ENCODE data around the gene IFNGR2. TPM values are rescaled to one million over a fixed set of nuclear protein-coding genes. Genes with fewer than 3 reads are reported as not detected.

IFNGR2 gene
- total RNA-seq, 1 experiment from 2014 or later: 44.1 TPM

- no peaks in the 10 kb centered on the region for H3K27me3 ChIP-seq (ENCODE audit: insufficient read depth, low read length)
- peak overlapping the region; percentile 49 for H3K4me2 ChIP-seq (ENCODE audit: insufficient read depth, insufficient read length, low read length)
- H3T11ph ChIP-seq (ENCODE audit: low read length): no peak overlapping the region
- no peak overlapping the region for H4K91ac ChIP-seq (ENCODE audit: insufficient read length, low read depth, low read length)
- no peak overlapping the region for H3K56ac ChIP-seq (ENCODE audit: insufficient read length, low read depth, low read length)
- H2AK5ac ChIP-seq (ENCODE audit: insufficient read length, low read length): no peak overlapping the region
- H2BK5ac ChIP-seq (ENCODE audit: insufficient read length, low read length): no peak overlapping the region
- no peak overlapping the region for H3K27ac ChIP-seq (ENCODE audit: insufficient read length, low read depth, low read length)
- no peak overlapping the region for H3K18ac ChIP-seq (ENCODE audit: insufficient read length, low read depth, low read length)
- no peak overlapping the region for H4K8ac ChIP-seq (replicated peaks; ENCODE audit: insufficient read length, low read depth, low read length)
- no peak overlapping the region for H3K9ac ChIP-seq (ENCODE audit: extremely low read depth, insufficient read length, low read length)
- Mint-ChIP-seq H3K36me3 (ENCODE audit: insufficient read depth in 1 of 3, low read depth in 3 of 3) (peaks cover 0 to 14% (median 10%) of the 10 kb centered on the region in 3 experiments; a peak in 4 of 7 replicates), H3K9me3 (peaks cover 2 to 7% of the 10 kb centered on the region in 2 experiments; a peak in 3 of 5 replicates), H3K4me1 (peaks cover 16 to 17% of the 10 kb centered on the region in 2 experiments), H3K27ac (no peak overlapping the region), H3K4me3 (peak overlapping the region; percentile 59 to 60; a peak in 4 of 5 replicates), H3K27me3 (ENCODE audit: low read depth) (no peaks in the 10 kb centered on the region; the same call in 1 of the 2 replicates)
- H4K20me1 ChIP-seq (ENCODE audit: control insufficient read depth, insufficient read depth, insufficient read length): no peaks in the 10 kb centered on the region
- H2BK12ac ChIP-seq (ENCODE audit: insufficient read length, low read depth, low read length): no peak overlapping the region
- H3K4me1 ChIP-seq (ENCODE audit: insufficient read depth, low read length): no peaks in the 10 kb centered on the region
- no peaks in the 10 kb centered on the region for H3K23me2 ChIP-seq (ENCODE audit: insufficient read length, low read depth, low read length, poor library complexity, severe bottlenecking)
- H2BK120ac ChIP-seq (ENCODE audit: low read depth, low read length, poor library complexity, severe bottlenecking): no peak overlapping the region
- DNase-seq: peak; percentile 91
- TF ChIP-seq CTCF (conservative IDR thresholded peaks at IDR 0.05): peak; percentile 88
- no peak overlapping the region for H2BK20ac ChIP-seq (ENCODE audit: low read depth, low read length, poor library complexity, severe bottlenecking)
- H3K23ac ChIP-seq (ENCODE audit: insufficient read length, low read depth, low read length): no peak overlapping the region
- H3K79me2 ChIP-seq (ENCODE audit: insufficient read depth, low read length): no peaks in the 10 kb centered on the region
- no CpG with 5 or more reads among the region's 14 CpGs for WGBS (ENCODE audit: extremely low coverage, insufficient read length, low lambda C conversion rate)
- H3K79me1 ChIP-seq (ENCODE audit: insufficient read depth, low read depth, low read length, poor library complexity, severe bottlenecking): no peaks in the 10 kb centered on the region
- no peak overlapping the region for H3K4ac ChIP-seq (ENCODE audit: low read depth, low read length)
- no peak overlapping the region for H3K14ac ChIP-seq (ENCODE audit: insufficient read depth, low read length)
- H2BK15ac ChIP-seq (ENCODE audit: low read depth, low read length): no peak overlapping the region
- no peak overlapping the region for H2AFZ ChIP-seq (ENCODE audit: low read length)
- H3K9me3 ChIP-seq (ENCODE audit: control insufficient read depth, low read depth, low read length): no peaks in the 10 kb centered on the region
- H4K5ac ChIP-seq (ENCODE audit: insufficient read length, low read depth, low read length): no peak overlapping the region
Measured at GRCh38 chr21:33360881-33361602, 42.2 kb upstream of the IFNGR2 start.
